ENCODE measurements around the gene FAM221B. TPM values are rescaled to one million over a fixed set of nuclear protein-coding genes. Genes with fewer than 3 reads are reported as not detected.

The FAM221B gene
- total and polyA plus RNA-seq, 9 of the 15 experiments (the other 6 are each of a cell fraction or from before 2014, with no cell fraction given), result 0.01 TPM; not detected in 8

DNA sequence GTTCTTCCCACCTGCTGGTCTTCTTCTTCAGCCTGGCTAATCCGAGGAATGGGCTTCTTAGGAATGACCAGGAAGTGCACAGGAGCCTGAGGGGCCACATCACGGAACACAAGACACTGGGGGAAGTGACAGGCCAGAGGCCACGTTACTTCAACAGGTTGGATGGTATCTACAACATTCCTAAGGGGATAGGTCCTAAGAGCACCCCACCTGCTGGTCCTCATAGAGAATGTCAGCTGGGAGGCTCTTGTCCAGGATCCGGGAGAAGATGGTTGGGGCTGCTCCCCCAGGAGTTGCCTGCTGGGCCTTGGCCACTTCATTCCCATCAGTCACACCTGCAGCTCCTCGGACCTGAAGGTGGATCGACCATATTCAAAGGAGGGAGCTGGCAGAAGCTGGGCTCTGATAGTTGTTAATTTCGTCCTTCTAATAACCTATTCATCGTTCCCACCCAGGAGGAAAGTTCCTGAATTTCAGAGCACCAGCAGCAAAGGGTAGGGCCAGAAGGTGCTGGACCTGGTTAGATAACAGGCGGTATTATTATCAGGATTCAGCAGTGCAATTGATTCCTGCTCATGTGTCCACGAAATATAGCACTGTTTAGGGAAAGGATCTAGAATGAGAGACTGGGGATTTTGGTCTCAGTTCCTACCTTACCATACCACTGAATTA is 15.0 kb downstream of the FAM221B start (continued):
- no peak for TF ChIP-seq CBX8 (IDR thresholded peaks at IDR 0.05; ENCODE audit: borderline replicate concordance, extremely low read depth, low read depth, low read length, poor library complexity, severe bottlenecking)
- no peak for TF ChIP-seq FOXA1 (IDR thresholded peaks at IDR 0.05; ENCODE audit: borderline replicate concordance)
- no peak for TF ChIP-seq ZNF146 (CRISPR knock-in tag; IDR thresholded peaks at IDR 0.05; ENCODE audit: unreplicated experiment)
- TF ChIP-seq, protein P1, sequence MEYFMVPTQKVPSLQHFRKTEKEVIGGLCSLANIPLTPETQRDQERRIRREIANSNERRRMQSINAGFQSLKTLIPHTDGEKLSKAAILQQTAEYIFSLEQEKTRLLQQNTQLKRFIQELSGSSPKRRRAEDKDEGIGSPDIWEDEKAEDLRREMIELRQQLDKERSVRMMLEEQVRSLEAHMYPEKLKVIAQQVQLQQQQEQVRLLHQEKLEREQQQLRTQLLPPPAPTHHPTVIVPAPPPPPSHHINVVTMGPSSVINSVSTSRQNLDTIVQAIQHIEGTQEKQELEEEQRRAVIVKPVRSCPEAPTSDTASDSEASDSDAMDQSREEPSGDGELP (CRISPR knock-in tag; IDR thresholded peaks at IDR 0.05; ENCODE audit: borderline replicate concordance), result 0 out of 2 replicates have a peak, but pooled peaks have one; percentile 25
- no peak for TF ChIP-seq IRF9 (tag; IDR thresholded peaks at IDR 0.05)
- no peak for TF ChIP-seq U2AF2 (optimal IDR thresholded peaks at IDR 0.05; ENCODE audit: low read depth, low read length)
- no peak for TF ChIP-seq MAFF (IDR thresholded peaks at IDR 0.05; ENCODE audit: low read length)
- no peak for TF ChIP-seq TBP (optimal IDR thresholded peaks at IDR 0.05; ENCODE audit: low read depth, low read length)
- peak; percentile 22; the same call in 1 of the 2 replicates for TF ChIP-seq NCOR1 (IDR thresholded peaks at IDR 0.05)
- peak; percentile 33 to 63 (median 44); a peak in 5 of 6 replicates for TF ChIP-seq CTCF (IDR thresholded peaks at IDR 0.05 in 2 of 3, conservative IDR thresholded peaks at IDR 0.05 in 1 of 3; ENCODE audit: insufficient read depth in 2 of 3, low read depth in 1 of 3, low read length in 3 of 3)
- no peak for TF ChIP-seq MAFK (IDR thresholded peaks at IDR 0.05; ENCODE audit: low read length)
- no peak for TF ChIP-seq TEAD4 (IDR thresholded peaks at IDR 0.05; ENCODE audit: low read length)
- no peak for TF ChIP-seq TEAD4 (CRISPR knock-in tag; IDR thresholded peaks at IDR 0.05; ENCODE audit: borderline replicate concordance)
- no peak for TF ChIP-seq MECOM (CRISPR knock-in tag; IDR thresholded peaks at IDR 0.05)
- TF ChIP-seq TEAD2 (tag; IDR thresholded peaks at IDR 0.05), result no peak

All from K562 (cell line).